ENCODE measurements around the gene STAP1.

GRCh38 chr4:67546971-67547370 is 11.6 kb upstream of the STAP1 start:
- no peak for TF ChIP-seq CTCF (IDR thresholded peaks at IDR 0.05)
- TF ChIP-seq POLR2A (IDR thresholded peaks at IDR 0.05), result no peak
